NCI-H82 (cell line): ENCODE measurements around the gene PSMA7.
"Not testable (repeated sequence)": the region's sequence is repeated elsewhere in the genome, so short reads cannot be mapped to it uniquely, and the experiment has no call there.

Experiments used
- DNase-seq: peaks from one replicate; lab custom pipeline; 2025; lab: John Stamatoyannopoulos, UW

Gene PSMA7

DNA sequence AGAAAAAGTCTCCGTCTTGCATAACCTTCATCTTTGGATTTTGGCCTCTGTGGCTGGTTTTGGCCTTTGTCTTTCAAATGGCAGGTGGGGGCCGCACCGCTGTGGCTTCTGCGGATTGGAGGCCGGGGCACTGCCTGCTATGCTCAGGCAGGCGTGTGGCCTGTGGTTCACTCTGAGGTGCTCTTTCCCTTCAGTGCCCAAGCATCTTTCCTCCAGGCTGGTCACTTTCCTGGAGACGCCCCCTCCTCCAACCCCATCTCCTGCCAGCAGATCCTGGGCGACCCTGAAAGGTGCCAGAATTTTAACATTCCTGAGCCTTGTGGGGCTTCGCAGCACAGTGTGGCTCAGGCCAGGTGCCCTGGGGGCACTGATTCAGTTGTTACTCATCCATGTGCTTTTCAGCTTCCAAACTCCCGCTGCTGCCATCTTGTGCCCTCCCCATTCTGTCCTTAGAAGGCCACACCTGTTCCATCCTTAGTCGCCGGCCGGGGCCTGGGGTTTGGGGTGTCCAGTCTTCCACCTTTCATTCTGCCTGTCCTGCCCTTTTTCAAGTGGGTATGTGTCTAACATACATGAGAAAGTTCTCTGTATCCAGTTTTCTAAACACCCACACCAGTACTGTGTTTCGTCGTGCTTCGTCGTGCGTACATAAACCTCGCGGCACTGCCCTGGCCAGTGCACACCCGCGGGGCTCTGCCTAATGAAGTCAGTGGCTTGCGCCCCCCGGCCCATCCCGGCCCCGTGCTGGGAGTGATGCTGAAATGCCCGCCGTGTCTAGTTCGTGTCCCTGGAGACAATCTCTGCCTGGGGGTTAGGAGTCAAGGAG, 12.4 kb upstream of the PSMA7 start:
- no peak for DNase-seq

DNA sequence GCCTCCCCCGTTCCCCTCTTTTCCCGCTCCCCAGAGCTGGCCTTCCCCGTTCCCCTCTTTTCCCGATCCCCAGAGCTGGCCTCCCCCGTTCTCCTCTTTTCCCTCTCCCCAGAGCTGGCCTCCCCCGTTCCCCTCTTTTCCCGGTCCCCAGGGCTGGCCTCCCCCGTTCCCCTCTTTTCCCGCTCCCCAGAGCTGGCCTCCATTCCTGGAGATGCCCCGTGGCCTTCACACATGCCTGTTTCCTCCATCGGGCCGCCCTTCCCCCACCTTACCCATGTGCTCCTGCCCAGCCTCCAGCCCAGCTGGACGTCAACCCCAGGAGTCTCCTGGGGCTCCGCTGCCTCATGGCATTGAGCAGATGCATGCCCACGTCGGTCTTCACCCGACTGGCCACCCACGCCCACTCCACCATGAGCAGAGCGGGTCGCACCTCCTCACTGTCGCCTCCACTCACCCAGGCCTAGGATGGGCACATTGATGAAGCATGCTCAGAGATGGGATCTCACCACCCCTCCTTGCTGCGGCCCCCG, 8.7 kb upstream of the PSMA7 start:
- DNase-seq = no peak

- no peak for DNase-seq
Measured at GRCh38 chr20:62151225-62151624, 8.0 kb upstream of the PSMA7 start.

GRCh38 chr20:62150310-62150575, 7.0 kb upstream of the PSMA7 start:
- DNase-seq = no peak

GRCh38 chr20:62149532-62150309, 6.5 kb upstream of the PSMA7 start:
- DNase-seq = no peak

- DNase-seq = no peak
Measured at GRCh38 chr20:62148908-62149314, 5.7 kb upstream of the PSMA7 start.

- DNase-seq = not testable (repeated sequence)
Measured at GRCh38 chr20:62148383-62148782, 5.2 kb upstream of the PSMA7 start.

DNA sequence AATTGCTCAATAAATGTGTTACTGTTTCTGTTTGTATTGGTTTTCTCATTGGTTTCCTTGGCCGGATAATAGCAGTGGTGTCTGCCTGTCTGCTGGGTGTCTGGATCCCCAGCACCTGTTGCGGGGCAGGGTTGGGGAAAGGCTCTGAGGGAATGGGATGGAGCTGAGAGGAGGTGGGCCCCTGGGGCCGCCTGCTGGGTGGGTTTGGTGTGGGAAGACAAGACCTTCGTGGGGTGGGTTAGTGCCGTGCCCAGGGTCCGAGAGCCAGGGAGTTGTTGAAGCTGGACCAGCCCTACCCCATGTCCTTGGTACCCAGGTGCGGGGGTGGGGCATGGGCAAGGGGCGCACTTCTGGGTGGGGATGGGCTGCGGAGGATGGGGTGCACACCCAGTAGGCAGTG, 4.3 kb upstream of the PSMA7 start:
- DNase-seq = no peak

GRCh38 chr20:62147125-62147524, 3.9 kb upstream of the PSMA7 start:
- no peak for DNase-seq

DNA sequence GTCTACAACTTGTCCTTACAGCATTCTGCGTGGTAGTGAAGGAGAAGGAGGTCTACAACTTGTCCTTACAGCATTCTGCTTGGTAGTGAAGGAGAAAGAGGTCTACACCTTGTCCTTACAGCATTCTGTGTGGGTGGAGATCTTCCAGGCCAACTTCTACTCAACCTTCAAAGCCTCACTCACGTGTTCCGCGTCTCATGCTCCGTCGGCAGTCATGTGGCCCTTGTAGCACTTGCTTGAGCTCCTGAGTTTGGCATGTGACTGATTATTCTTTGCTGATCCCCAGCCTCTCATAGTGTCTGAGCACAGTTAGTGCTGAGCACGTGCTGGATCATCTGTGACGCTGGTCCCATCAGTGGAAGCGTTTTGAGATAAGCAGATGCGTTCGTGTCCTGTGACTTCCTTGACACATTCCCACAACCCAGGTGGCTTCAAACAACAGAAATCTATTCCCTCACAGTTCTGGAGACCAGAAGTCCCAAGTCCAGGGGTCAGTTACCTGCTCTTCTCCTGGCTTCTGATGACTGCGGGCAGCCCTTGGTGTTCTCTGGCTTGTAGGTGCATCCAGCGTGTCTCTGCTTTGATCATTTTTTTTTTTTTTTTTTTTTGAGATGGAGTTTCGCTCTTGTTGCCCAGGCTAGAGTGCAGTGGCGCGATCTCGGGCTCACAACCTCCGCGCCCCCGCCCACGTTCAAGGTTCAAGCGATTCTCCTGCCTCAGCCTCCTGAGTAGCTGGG, 3.0 kb upstream of the PSMA7 start:
- no peak for DNase-seq

DNA sequence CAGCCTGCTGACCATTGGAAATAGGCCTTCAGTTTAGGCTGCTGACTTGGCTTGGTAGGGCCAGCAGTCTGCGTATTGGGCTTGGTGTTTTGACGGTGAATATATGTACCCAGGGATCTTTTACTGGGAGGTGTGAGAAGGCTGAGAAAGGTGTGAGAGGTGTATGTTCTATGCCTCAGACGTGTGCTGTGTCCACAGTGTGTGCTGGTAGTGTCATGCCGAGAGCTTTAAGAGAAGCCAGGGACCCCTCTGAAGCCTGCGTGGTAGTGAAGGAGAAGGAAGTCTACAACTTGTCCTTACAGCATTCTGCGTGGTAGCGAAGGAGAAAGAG, 2.5 kb upstream of the PSMA7 start:
- DNase-seq = no peak

DNA sequence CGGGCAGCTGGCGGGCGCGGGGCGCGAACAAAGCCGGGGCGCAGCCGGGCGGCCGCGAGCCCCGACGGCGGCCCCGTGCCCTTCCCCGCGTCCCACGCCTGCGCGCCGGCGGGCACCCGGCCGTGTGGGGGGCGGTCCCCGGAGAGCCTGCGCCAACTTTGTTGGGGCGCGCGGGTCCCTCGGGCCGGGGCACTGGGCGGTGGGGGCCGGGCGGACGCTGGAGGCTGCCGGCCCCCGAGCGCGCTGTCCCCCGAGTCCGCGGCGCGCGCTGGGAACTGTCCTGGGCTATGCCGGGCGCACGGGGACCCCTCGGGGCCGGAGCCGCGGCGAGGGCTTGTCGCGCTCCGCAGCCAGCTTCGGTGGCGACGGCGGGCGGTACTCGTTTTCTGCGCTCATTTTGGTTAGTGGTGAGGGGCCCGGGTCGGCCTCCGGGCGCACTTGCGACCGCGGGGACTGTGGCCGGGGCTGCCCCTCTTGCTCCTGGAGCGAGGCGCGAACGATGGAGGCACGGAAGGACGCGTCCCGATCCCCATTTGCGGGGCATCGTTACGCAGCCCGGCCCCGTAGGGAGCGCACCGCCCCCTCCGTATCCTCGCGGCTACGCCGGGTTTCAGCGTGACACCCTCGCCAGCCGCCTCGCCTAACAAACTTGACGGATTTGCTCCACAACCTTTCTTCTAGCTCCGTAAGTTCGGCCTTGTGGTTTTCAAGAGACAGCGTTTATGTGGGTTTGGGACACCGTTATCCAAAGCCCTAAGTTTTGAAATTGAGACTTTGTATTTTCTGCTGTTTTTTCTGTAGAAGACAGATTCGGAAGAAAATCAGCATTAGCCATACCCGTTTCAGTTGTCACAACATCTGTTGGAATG, 997 bp upstream of the PSMA7 start:
- peak; percentile 63 for DNase-seq

- DNase-seq = no peak
Measured at GRCh38 chr20:62142252-62143080, 728 bp downstream of the PSMA7 start.

DNA sequence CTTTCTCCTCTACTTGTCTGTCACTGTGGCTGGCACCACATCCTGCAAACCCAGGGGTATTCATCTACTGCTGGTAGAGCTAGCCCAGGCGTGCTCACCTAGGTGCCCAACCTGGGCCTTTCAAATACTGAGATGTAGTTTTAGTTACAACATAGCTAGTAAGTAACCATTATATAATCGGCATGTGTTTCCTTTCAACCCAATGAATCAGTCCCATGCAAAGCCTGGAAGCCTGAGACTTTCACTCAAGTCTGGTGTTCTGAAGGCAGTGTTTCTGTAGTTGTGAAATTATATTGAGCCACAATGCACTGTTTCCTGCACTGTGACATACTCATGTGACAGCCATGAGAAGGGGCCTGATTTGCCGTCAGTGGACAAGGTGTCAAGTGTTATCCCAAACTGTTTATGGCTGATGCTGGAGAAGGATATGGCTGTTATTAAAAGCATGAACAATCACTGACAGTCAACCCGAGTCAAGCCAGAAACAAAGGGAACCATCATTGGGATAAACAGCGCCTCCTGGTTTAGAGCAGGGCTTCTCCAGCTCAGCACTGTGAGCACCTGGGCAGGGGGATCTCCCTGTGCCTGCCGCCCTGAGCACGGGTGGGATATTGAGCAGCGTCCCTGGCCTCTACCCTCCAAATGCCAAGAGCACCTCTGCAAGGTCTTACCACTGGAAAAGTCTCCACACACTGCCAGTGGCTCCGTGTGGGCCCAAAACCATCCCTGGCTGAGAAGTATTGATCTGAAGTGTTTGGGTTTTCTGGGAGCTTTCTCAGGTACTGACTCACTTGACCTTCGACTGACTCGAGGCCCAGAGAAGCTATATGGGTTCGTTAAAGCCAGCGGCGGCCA, 1.6 kb downstream of the PSMA7 start:
- DNase-seq = peak; percentile 52

- no peak for DNase-seq
Measured at GRCh38 chr20:62141043-62141396, 2.2 kb downstream of the PSMA7 start.

DNA sequence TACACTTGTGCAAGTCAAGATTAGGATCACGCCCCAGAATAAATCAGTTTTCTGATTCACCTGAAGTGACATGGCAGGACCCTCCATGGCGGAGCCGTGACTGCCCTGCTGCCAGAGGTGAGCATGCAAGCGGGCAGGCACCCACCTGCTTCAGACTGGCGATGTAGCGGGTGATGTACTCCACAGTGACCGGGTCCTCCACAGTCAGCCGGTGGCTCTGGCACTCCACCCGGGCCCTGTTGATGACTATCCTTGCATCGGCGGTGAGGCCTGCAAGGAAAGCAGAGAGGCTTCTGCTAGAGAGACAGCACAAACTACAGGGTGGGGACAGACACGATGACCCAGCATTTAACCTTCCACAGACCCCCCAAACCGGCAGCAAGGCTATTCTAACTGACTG, 3.6 kb downstream of the PSMA7 start:
- DNase-seq = no peak

- no peak for DNase-seq
Measured at GRCh38 chr20:62138912-62139311, 4.3 kb downstream of the PSMA7 start.

DNA sequence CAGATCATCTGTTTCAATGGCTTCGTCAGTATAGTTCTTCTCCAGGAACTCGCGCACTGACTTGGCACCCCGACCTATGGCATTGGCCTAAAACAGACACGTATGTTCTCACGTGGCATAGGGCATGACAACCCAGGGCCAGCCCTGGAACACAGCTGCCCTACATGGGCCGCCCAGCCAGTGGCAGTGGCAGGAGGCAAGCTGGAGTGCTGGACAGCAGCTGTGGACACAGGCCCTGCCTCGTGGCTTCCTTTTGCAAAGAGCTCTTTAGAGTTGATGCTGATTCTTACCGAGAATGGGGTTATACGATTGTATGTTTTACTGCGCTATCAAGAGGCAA, 5.0 kb downstream of the PSMA7 start:
- DNase-seq = no peak

GRCh38 chr20:62137478-62138203, 5.6 kb downstream of the PSMA7 start:
- DNase-seq = no peak

GRCh38 chr20:62137092-62137384, 6.2 kb downstream of the PSMA7 start:
- DNase-seq = no peak
